SH-SY5Y (cell line): Measurements from ENCODE around the gene ZNF184.

Experiments used
- GATA2 ChIP-seq: IDR thresholded peaks from 2 replicates; pipeline ENCODE4 v1.6.1; 2011; ENCODE audit warnings: mild to moderate bottlenecking, low read depth, low read length
- GATA3 ChIP-seq: IDR thresholded peaks from 2 replicates; pipeline ENCODE4 v1.6.1; 2011; ENCODE audit warnings: low read depth, mild to moderate bottlenecking, low read length, moderate library complexity

GRCh38 chr6:27495386-27496135 lies 22.7 kb upstream of the ZNF184 start:
- TF ChIP-seq GATA3 (no peak), GATA2 (no peak)
